ENCODE results near the gene ENTHD1. TPM values are rescaled to one million over a fixed set of nuclear protein-coding genes. Genes with fewer than 3 reads are reported as not detected.
A peak's percentile ranks its signal among the peaks of the same experiment; 100 is the strongest.

The ENTHD1 gene
- total and polyA plus RNA-seq, 9 of the 15 experiments (the other 6 are each of a cell fraction or from before 2014, with no cell fraction given): 0.13 to 0.98 (median 0.35) TPM

DNA sequence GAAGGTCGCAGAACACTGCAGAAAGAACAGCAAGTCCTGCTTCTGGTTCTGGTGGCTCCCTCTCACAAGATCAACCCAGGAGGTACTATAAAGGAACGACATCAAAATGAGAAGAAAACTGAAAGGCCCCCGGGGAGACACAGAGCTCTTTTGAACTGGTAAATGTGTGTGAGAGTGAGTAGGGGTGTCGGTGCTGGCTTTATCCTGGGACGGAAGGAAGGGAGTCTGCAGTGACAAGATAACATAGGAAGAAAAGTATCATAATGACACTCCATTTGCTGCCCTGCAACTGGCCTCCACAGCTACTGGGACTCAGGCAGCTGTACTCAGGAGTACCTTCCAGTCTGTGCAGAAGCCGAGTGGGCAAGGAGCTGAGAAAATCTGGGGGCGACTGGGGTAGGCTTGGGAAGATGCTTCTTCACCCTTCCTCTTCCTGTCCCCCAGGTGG, 60.9 kb downstream of the ENTHD1 start (continued):
- TF ChIP-seq ZNF124 (CRISPR knock-in tag; IDR thresholded peaks at IDR 0.05) (no peak), TGIF2 (CRISPR knock-in tag; IDR thresholded peaks at IDR 0.05) (no peak), MCM2 (IDR thresholded peaks at IDR 0.05; ENCODE audit: low read depth) (no peak), HDAC8 (tag; IDR thresholded peaks at IDR 0.05) (no peak), CXXC5 (CRISPR knock-in tag; IDR thresholded peaks at IDR 0.05) (no peak), BCL6 (CRISPR knock-in tag; IDR thresholded peaks at IDR 0.05) (no peak), TRIM24 (IDR thresholded peaks at IDR 0.05) (peak; percentile 16 to 65; a peak in 2 of 4 replicates), CCNT2 (IDR thresholded peaks at IDR 0.05; ENCODE audit: borderline replicate concordance, extremely low read depth, insufficient read length, low read depth, low read length) (peak; percentile 63), POLR3G (IDR thresholded peaks at IDR 0.05; ENCODE audit: extremely low read depth, insufficient read length, insufficient replicate concordance) (no peak), CBX3 (IDR thresholded peaks at IDR 0.05; ENCODE audit: borderline replicate concordance in 1 of 2, low read length in 2 of 2) (peak in 1 of 2 experiments; percentile 36; a peak in 1 of 3 replicates), ZNF398 (CRISPR knock-in tag; IDR thresholded peaks at IDR 0.05) (no peak)
- TF ChIP-seq, protein P1, sequence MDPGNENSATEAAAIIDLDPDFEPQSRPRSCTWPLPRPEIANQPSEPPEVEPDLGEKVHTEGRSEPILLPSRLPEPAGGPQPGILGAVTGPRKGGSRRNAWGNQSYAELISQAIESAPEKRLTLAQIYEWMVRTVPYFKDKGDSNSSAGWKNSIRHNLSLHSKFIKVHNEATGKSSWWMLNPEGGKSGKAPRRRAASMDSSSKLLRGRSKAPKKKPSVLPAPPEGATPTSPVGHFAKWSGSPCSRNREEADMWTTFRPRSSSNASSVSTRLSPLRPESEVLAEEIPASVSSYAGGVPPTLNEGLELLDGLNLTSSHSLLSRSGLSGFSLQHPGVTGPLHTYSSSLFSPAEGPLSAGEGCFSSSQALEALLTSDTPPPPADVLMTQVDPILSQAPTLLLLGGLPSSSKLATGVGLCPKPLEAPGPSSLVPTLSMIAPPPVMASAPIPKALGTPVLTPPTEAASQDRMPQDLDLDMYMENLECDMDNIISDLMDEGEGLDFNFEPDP (CRISPR knock-in tag; IDR thresholded peaks at IDR 0.05): no peak
- TF ChIP-seq, protein P2, sequence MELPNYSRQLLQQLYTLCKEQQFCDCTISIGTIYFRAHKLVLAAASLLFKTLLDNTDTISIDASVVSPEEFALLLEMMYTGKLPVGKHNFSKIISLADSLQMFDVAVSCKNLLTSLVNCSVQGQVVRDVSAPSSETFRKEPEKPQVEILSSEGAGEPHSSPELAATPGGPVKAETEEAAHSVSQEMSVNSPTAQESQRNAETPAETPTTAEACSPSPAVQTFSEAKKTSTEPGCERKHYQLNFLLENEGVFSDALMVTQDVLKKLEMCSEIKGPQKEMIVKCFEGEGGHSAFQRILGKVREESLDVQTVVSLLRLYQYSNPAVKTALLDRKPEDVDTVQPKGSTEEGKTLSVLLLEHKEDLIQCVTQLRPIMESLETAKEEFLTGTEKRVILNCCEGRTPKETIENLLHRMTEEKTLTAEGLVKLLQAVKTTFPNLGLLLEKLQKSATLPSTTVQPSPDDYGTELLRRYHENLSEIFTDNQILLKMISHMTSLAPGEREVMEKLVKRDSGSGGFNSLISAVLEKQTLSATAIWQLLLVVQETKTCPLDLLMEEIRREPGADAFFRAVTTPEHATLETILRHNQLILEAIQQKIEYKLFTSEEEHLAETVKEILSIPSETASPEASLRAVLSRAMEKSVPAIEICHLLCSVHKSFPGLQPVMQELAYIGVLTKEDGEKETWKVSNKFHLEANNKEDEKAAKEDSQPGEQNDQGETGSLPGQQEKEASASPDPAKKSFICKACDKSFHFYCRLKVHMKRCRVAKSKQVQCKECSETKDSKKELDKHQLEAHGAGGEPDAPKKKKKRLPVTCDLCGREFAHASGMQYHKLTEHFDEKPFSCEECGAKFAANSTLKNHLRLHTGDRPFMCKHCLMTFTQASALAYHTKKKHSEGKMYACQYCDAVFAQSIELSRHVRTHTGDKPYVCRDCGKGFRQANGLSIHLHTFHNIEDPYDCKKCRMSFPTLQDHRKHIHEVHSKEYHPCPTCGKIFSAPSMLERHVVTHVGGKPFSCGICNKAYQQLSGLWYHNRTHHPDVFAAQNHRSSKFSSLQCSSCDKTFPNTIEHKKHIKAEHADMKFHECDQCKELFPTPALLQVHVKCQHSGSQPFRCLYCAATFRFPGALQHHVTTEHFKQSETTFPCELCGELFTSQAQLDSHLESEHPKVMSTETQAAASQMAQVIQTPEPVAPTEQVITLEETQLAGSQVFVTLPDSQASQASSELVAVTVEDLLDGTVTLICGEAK (IDR thresholded peaks at IDR 0.05): no peak
- TF ChIP-seq, protein P2 (CRISPR knock-in tag; IDR thresholded peaks at IDR 0.05): no peak

Data from K562 (cell line).